Liver (tissue), 9 donors: ENCODE data around the gene POLR3H. TPM values are rescaled to one million over a fixed set of nuclear protein-coding genes. Genes with fewer than 3 reads are reported as not detected.

ENCODE experiments used
- DNase-seq: peaks from one replicate; pipeline ENCODE4 v3.0.0-alpha.2; 2017; ENCODE audit warnings: low spot score
- H3K27ac ChIP-seq, 2 donors: one replicate each; pipeline ENCODE4 v1.7.0; 2013; ENCODE audit warnings: inconsistent platforms in 2 of 2, low read length in 2 of 2, control low read depth in 1 of 2, low read depth in 1 of 2, mild to moderate bottlenecking in 1 of 2
- H3K27me3 ChIP-seq, 4 donors: one replicate each; pipeline versions ENCODE4 v1.6.1 to v1.7.0; 2013; ENCODE audit warnings: low read length in 3 of 4, inconsistent platforms in 1 of 4, mild to moderate bottlenecking in 1 of 4, moderate library complexity in 1 of 4; ENCODE audit not compliant: control insufficient read depth in 4 of 4, insufficient read depth in 4 of 4
- H3K36me3 ChIP-seq, 4 donors: one replicate each; pipeline versions ENCODE4 v1.6.1 to v1.7.0; 2013; ENCODE audit warnings: low read length in 3 of 4, mild to moderate bottlenecking in 3 of 4, low read depth in 1 of 4, moderate library complexity in 1 of 4; ENCODE audit not compliant: control insufficient read depth in 4 of 4, insufficient read depth in 3 of 4
- H3K4me1 ChIP-seq, 4 donors: one replicate each; pipeline versions ENCODE4 v1.6.1 to v1.7.0; 2013; ENCODE audit warnings: low read length in 3 of 4, mild to moderate bottlenecking in 3 of 4, moderate library complexity in 1 of 4; ENCODE audit not compliant: control insufficient read depth in 4 of 4, insufficient read depth in 4 of 4
- H3K4me3 ChIP-seq, 3 donors: one replicate each; pipeline versions ENCODE4 v1.6.1 to v1.7.0; 2013; ENCODE audit warnings: low read length in 3 of 3, control low read depth in 1 of 3, low read depth in 1 of 3, mild to moderate bottlenecking in 1 of 3
- H3K9ac ChIP-seq, 2 donors: one replicate each; pipeline ENCODE4 v1.7.0; 2013; ENCODE audit warnings: low read length in 2 of 2, mild to moderate bottlenecking in 2 of 2, moderate library complexity in 2 of 2, control low read depth in 1 of 2, low read depth in 1 of 2
- H3K9me3 ChIP-seq, 4 donors: one replicate each; pipeline versions ENCODE4 v1.6.1 to v1.7.0; 2013; ENCODE audit warnings: low read length in 3 of 4; ENCODE audit not compliant: control insufficient read depth in 4 of 4
- ATF3 ChIP-seq: IDR thresholded peaks from 2 replicates; pipeline ENCODE4 v1.6.1; 2016; ENCODE audit warnings: antibody characterized with exemption
- CTCF ChIP-seq: fragments of 150-350 bp; IDR thresholded peaks from 2 replicates; pipeline ENCODE4 v1.5.1; 2017; ENCODE audit warnings: improper control_type of control experiment, low read depth, low read length; ENCODE audit not compliant: missing input control
- EGR1 ChIP-seq, 2 donors: IDR thresholded peaks; 2 replicates each; pipeline ENCODE4 v1.6.1; 2016 to 2018; ENCODE audit warnings: antibody characterized with exemption in 2 of 2, low read depth in 2 of 2
- FOXA1 ChIP-seq: IDR thresholded peaks from 2 replicates; pipeline ENCODE4 v1.6.1; 2016; ENCODE audit warnings: antibody characterized with exemption
- FOXA2 ChIP-seq: IDR thresholded peaks from 2 replicates; pipeline ENCODE4 v1.6.1; 2016; ENCODE audit warnings: antibody characterized with exemption
- GABPA ChIP-seq, 2 donors: IDR thresholded peaks in 1 of 2; conservative IDR thresholded peaks in 1 of 2; 2 replicates each; pipeline ENCODE4 v1.6.1; 2016; ENCODE audit warnings: antibody characterized with exemption in 2 of 2, mild to moderate bottlenecking in 1 of 2, moderate library complexity in 1 of 2
- HNF4A ChIP-seq, 2 donors: conservative IDR thresholded peaks; 2 replicates each; pipeline ENCODE4 v1.6.1; 2016; ENCODE audit warnings: antibody characterized with exemption in 2 of 2, mild to moderate bottlenecking in 2 of 2
- HNF4G ChIP-seq: IDR thresholded peaks from 2 replicates; pipeline ENCODE4 v1.6.1; 2016; ENCODE audit warnings: antibody characterized with exemption
- JUND ChIP-seq, 2 donors: IDR thresholded peaks; 2 replicates each; pipeline ENCODE4 v1.6.1; 2016; ENCODE audit warnings: antibody characterized with exemption in 2 of 2
- MAX ChIP-seq: IDR thresholded peaks from 2 replicates; pipeline ENCODE4 v1.6.1; 2016; ENCODE audit warnings: antibody characterized with exemption
- NR2F2 ChIP-seq: IDR thresholded peaks from 2 replicates; pipeline ENCODE4 v1.6.1; 2016; ENCODE audit warnings: antibody characterized with exemption
- RAD21 ChIP-seq, 2 donors: IDR thresholded peaks; 2 replicates each; pipeline ENCODE4 v1.6.1; 2016; ENCODE audit warnings: antibody characterized with exemption in 2 of 2, mild to moderate bottlenecking in 2 of 2
- RXRA ChIP-seq, 2 donors: IDR thresholded peaks; 2 replicates each; pipeline ENCODE4 v1.6.1; 2017 to 2018; ENCODE audit warnings: antibody characterized with exemption in 2 of 2, mild to moderate bottlenecking in 1 of 2
- SP1 ChIP-seq: IDR thresholded peaks from 2 replicates; pipeline ENCODE4 v1.6.1; 2018; ENCODE audit warnings: antibody characterized with exemption, mild to moderate bottlenecking
- TAF1 ChIP-seq: conservative IDR thresholded peaks from 2 replicates; pipeline ENCODE4 v1.6.1; 2016; ENCODE audit warnings: antibody characterized with exemption, mild to moderate bottlenecking
- YY1 ChIP-seq: IDR thresholded peaks from 2 replicates; pipeline ENCODE4 v1.6.1; 2016; ENCODE audit warnings: antibody characterized with exemption, mild to moderate bottlenecking
- ZBTB33 ChIP-seq: IDR thresholded peaks from 2 replicates; pipeline ENCODE4 v1.6.1; 2016; ENCODE audit warnings: antibody characterized with exemption
- WGBS: extraction: QIAGEN DNeasy Blood & Tissue Kit; methylation state at CpG from one replicate; pipeline ENCODE4 v1.1.7; 2013; 5-methylcytosine and 5-hydroxymethylcytosine counted together
- polyA plus RNA-seq, 2 donors: library from polyadenylated mRNA; stranded (reverse) in 1 of 2; unstranded in 1 of 2; fragments of 200-250 nt in 1 of 2; fragments of >200 nt in 1 of 2; fragmentation: Nextera tagmentation in 1 of 2; extraction: Ambion mirVana in 1 of 2; gene quantifications; one replicate each; pipeline versions ENCODE4 v1.2.1 to v1.2.3, GENCODE V29; 2013 to 2015
- total RNA-seq, 2 donors: library from RNA; depleted of rRNA; stranded (reverse); fragments of >200 nt; gene quantifications; one replicate each; pipeline ENCODE4 v1.2.3, GENCODE V29; 2014
- TF ChIP-seq, protein P1 (sequence below): IDR thresholded peaks from 2 replicates; pipeline ENCODE4 v1.6.1; 2016; ENCODE audit warnings: antibody characterized with exemption, mild to moderate bottlenecking
- donor health status: healthy.
- donor health status: healthy.
- donor health status: healthy.
- donor health status: healthy.
- donor health status: healthy.

Gene POLR3H
- total and polyA plus RNA-seq, 4 donors, result 11.7 to 37.7 (median 27.1) TPM

- TF ChIP-seq CTCF, result no peak
- no peak for TF ChIP-seq MAX
- TF ChIP-seq HNF4A (conservative IDR thresholded peaks at IDR 0.05), result peak; percentile 56 to 77
- TF ChIP-seq ZBTB33, result no peak
- TF ChIP-seq, protein P1, sequence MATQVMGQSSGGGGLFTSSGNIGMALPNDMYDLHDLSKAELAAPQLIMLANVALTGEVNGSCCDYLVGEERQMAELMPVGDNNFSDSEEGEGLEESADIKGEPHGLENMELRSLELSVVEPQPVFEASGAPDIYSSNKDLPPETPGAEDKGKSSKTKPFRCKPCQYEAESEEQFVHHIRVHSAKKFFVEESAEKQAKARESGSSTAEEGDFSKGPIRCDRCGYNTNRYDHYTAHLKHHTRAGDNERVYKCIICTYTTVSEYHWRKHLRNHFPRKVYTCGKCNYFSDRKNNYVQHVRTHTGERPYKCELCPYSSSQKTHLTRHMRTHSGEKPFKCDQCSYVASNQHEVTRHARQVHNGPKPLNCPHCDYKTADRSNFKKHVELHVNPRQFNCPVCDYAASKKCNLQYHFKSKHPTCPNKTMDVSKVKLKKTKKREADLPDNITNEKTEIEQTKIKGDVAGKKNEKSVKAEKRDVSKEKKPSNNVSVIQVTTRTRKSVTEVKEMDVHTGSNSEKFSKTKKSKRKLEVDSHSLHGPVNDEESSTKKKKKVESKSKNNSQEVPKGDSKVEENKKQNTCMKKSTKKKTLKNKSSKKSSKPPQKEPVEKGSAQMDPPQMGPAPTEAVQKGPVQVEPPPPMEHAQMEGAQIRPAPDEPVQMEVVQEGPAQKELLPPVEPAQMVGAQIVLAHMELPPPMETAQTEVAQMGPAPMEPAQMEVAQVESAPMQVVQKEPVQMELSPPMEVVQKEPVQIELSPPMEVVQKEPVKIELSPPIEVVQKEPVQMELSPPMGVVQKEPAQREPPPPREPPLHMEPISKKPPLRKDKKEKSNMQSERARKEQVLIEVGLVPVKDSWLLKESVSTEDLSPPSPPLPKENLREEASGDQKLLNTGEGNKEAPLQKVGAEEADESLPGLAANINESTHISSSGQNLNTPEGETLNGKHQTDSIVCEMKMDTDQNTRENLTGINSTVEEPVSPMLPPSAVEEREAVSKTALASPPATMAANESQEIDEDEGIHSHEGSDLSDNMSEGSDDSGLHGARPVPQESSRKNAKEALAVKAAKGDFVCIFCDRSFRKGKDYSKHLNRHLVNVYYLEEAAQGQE, result peak; percentile 55
- no peak for TF ChIP-seq TAF1
- peak; percentile 36 for TF ChIP-seq FOXA2
- peak; percentile 3 to 35 for TF ChIP-seq RAD21 (IDR thresholded peaks at IDR 0.05)
- TF ChIP-seq ATF3, result no peak
- peak in 1 of 2 donors; percentile 37 for TF ChIP-seq JUND (IDR thresholded peaks at IDR 0.05)
- TF ChIP-seq SP1, result peak; percentile 38
- peak in 1 of 2 donors; percentile 12 for TF ChIP-seq EGR1 (IDR thresholded peaks at IDR 0.05; ENCODE audit: low read depth in 2 of 2)
- TF ChIP-seq RXRA (IDR thresholded peaks at IDR 0.05), result peak; percentile 35 to 65
- no peak for TF ChIP-seq FOXA1
- peak; percentile 88 for TF ChIP-seq YY1
- TF ChIP-seq HNF4G, result no peak
- TF ChIP-seq NR2F2, result peak; percentile 2
- TF ChIP-seq GABPA (IDR thresholded peaks at IDR 0.05 in 1 of 2, conservative IDR thresholded peaks at IDR 0.05 in 1 of 2), result no peak
- 35% methylated on average over 13 of the region's 13 CpGs for WGBS
- H3K4me3 ChIP-seq, result no peak overlapping the region
Observed at GRCh38 chr22:41524251-41524661, 20.0 kb downstream of the POLR3H start.

More at GRCh38 chr22:41524251-41524661, 20.0 kb downstream of the POLR3H start:
- H3K36me3 ChIP-seq, result peaks cover 8 to 49% (median 29%) of the 10 kb centered on the region in 4 donors
- H3K9ac ChIP-seq, result peak overlapping the region in 1 of 2 donors; percentile 39
- no peak for DNase-seq
- no peaks in the 10 kb centered on the region for H3K27me3 ChIP-seq
- H3K9me3 ChIP-seq, result no peaks in the 10 kb centered on the region
- peak overlapping the region; percentile 62 to 68 for H3K27ac ChIP-seq
- H3K4me1 ChIP-seq, result peaks cover 4 to 45% (median 39%) of the 10 kb centered on the region in 4 donors
